Limb (tissue), 2 donors: ENCODE results near the gene PON3.
"Not testable (repeated sequence)": the region's sequence is repeated elsewhere in the genome, so short reads cannot be mapped to it uniquely, and the experiment has no call there.

Experiments
- DNase-seq, 2 donors: peaks; one replicate each; pipeline ENCODE4 v3.0.0-alpha.2; 2016; ENCODE audit errors: extremely low spot score in 2 of 2

The PON3 gene

GRCh38 chr7:95412075-95412474 is 15.9 kb upstream of the PON3 start:
- DNase-seq = no peak

DNA sequence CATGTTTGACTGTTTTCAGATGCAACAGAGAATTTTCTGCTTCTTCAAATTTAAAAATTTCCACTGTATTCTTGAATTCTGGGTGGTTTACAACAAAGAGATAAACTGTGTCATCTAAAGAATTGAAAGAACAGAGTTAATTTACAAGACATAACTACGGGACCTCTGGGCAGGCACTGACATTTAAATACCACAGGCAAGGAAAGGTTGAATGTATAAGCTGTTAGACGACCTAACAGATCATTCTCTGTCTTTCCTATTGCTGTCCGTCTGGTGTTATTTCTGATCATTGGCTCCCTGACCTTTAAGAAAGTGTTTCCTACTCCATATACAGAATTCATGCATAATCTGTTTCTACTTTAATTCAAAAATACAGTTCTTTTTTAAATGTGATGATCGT is 15.5 kb upstream of the PON3 start:
- DNase-seq = no peak

GRCh38 chr7:95411036-95411435 is 14.9 kb upstream of the PON3 start:
- DNase-seq = no peak

DNA sequence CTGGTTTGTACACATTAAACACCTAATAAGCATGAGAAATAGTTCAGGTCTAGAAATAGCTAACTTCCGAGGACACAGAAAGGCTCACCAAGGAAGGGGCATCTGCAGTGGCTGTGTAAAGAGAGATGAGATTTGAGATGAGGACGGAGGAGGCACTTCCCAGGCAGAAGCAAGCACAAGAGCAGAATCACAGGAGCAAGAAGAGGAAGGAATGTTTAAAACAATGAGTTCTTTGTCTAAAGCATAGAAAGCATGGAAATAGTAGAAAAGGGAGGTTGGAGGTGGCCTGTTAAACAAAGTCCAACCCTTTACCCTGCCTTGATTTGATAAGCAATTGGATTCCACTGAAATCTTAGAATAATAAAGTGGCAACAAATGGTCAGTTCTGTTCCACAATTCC is 11.6 kb upstream of the PON3 start:
- DNase-seq = no peak

DNA sequence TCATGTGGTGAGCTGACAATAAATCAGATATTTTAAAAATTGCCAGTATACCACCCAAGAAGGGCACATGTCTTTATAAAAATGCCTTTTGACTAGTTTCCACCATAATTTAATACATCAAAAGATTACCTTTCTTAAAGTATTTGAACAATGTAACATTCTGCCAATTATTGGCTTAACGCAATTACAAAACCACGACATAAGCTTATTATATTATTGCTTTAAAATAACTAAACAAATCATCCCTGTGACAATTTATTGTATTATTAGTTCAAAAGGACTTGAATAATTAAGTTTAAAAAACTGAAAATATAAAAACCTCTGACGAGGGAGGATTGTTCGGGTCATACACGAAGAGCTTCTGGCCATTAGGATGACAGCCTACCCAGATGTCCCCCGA is 9.6 kb upstream of the PON3 start:
- DNase-seq = no peak

DNA sequence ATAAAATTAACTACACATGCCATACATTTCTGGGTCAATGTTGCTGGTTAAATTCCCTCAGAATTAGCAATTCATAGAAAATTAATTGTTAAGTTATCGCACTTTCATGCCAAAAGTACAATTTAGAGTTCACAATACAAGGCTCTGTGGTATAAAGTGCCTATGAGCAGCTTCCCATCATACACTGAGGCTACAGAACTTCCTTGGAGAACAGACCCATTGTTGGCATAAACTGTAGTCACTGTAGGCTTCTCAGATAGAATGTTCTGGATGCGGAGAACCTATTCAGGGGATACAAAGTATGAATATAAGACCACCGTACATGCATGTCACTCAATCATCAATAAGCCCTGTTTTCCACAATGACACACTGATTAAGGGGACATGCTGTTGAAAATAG is 9.0 kb upstream of the PON3 start:
- DNase-seq = no peak

DNA sequence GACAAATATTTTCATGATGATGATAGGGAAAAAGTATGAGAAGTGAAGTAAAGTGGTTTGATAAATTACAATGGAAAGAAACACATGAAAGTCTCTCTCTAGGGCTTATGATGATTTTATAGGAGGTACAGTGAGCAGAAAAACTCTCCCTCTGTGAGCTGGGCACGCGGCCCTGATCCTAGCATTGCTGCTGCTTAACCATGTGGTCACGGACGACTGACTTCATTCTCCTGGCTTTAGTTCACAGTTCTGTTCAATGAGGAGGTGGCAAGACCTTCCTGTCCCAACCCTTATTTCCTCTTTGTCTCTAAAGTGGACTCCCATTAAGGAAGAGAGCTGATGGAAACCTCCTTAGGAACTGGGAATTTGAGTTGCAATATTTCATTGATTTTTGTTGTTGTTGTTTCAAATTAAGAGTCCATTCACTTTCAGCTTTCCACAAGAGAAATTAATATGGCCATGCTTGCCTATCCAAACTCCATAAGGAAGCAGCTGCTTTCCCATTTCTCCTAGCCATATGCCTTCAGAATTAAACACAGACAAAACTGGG is 8.2 kb upstream of the PON3 start:
- DNase-seq = no peak

GRCh38 chr7:95398155-95398940 is 2.2 kb upstream of the PON3 start:
- no peak for DNase-seq

DNA sequence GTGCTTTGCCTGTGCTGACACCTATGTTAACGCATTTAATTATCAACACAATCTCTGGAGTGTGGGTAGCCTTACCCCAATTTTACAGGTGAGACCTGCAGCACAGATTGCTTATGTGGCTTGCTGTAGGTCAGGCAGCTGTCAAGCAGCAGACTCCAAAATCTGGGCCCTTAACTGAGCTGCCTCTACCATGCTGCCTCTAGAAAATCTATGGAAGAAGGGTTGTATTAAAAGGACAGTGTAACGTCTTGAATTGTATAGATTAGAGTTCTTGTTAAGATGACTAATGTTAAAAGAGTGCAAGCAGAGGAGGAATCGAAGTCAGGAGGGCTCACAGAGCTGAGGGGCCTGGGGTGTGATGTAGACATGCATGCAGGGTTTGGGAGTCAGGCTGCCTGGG is 1.2 kb upstream of the PON3 start:
- DNase-seq = no peak

- no peak for DNase-seq
Observed at GRCh38 chr7:95395755-95396135, 430 bp downstream of the PON3 start.

GRCh38 chr7:95394370-95394769 is 1.8 kb downstream of the PON3 start:
- no peak for DNase-seq

DNA sequence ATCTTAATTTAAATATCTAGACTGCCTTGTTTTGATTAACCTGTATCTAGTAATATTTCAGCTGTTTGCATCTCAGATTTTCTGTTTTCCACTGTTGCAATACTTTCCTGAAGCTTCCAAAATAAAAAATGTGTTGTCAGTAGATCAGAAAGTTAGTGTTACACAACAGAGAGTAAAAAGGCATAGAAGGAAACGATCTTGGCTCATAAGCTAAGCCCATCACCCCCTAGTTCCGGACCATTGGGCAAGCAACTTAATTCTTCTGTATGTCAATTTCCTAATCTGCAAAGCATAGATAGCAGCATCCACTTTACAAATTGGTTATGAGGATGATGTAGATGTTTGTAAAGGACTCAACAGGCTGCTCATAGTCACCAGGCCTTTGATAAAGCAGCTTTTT is 4.4 kb downstream of the PON3 start:
- no peak for DNase-seq

DNA sequence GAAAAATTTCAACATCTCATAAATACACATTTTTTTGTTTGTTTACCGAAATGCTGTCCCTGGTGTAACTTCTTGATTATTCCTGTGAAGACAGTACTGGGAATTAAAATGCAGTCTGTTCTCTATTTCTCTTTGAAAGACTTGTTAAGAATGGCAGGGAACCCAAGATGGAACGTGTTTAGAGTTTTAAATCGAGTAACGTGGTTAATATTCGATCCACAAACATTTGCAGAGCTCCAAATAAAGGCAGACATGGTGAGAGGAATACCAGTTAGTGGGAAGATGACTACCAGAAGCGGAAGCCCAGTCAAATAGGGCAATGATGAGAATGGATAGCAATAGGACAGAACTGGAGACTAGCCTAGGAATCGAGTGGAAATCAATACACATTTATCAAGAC is 6.7 kb downstream of the PON3 start:
- DNase-seq = no peak

DNA sequence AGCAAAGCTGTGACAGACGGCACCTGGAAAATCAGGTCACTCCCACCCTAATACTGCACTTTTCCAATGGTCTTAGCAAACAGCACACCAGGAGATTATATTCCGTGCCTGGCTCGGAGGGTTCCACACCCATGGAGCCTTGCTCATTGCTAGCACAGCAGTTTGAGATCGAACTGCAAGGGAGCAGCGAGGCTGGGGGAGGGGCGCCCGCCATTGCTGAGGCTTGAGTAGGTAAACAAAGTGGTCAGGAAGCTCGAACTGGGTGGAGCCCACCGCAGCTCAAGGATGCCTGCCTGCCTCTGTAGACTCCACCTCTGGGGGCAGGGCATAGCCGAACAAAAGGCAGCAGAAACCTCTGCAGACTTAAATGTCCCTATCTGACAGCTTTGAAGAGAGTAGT is 16.7 kb downstream of the PON3 start:
- not testable (repeated sequence) for DNase-seq

DNA sequence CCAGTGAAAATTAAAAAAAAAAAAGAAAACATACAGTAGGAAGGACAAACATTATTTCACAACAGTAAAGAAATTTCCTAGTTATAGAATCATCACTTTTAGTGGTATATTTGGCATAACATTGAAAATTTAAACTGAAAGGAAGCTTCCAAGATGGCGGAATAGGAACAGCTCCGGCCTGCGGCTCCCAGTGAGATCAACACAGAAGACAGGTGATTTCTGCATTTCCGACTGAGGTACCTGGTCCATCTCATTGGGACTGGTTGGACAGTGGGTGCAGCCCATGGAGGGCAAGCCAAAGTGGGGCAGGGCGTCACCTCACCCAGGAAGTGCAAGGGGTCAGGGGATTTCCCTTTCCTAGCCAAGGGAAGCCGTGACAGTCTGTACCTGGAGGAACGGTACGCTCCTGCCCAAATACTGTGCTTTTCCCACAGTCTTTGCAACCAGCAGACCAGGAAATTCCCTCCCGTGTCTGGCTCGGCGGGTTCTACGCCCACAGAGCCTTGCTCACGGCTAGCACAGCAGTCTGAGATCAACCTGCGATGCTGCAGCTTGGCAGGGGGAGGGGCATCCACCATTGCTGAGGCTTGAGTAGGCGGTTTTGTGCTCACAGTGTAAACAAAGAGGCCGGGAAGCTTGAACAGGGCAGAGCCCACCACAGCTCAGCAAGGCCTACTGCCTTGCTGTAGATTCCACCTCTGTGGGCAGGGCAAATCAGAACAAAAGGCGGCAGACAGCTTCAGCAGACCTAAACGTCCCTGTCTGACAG is 19.4 kb downstream of the PON3 start:
- no peak for DNase-seq

GRCh38 chr7:95375591-95376257 is 20.5 kb downstream of the PON3 start:
- DNase-seq = no peak

DNA sequence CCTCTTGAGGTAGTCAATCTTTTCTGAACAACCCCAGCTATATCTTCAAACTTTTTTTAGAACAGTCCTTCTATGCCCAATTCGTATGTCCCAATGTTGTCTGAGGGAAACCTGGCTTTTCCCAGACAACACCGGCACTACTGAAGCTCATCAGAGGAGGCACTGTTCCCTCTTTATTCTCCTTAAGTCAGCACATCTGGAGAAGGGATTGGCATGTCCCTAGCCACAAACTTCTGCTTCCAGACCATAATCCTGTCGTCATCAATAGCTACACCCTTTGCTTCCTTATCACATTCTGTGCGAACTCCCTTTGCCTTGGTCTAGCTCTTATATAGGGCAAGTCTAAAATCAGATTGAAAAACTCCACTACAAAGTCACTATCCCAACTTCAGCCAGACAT is 22.9 kb downstream of the PON3 start:
- DNase-seq = no peak

DNA sequence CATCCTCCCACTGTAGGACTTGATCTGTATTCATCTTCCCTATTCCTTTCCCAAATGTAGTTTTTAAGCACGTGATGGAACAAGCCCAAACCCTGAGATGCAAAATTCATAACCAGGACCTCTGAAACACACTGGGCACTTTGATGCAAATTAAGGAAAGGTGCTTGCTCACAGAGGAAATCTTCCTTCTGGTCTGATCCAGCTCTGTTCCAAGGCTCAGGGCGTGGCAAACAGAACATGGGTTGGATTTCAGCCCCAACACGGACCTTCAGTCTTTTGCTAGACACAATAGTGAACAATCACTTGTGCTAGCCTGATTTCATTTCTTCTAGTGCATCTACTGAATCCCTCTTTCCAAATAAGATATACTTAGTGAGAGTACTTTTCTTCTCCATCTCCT is 27.9 kb downstream of the PON3 start:
- no peak for DNase-seq

GRCh38 chr7:95367606-95368005 is 28.6 kb downstream of the PON3 start:
- DNase-seq = no peak

- no peak for DNase-seq
Observed at GRCh38 chr7:95365151-95365550, 31.0 kb downstream of the PON3 start.

GRCh38 chr7:95357623-95358022 is 38.6 kb downstream of the PON3 start:
- no peak for DNase-seq

DNA sequence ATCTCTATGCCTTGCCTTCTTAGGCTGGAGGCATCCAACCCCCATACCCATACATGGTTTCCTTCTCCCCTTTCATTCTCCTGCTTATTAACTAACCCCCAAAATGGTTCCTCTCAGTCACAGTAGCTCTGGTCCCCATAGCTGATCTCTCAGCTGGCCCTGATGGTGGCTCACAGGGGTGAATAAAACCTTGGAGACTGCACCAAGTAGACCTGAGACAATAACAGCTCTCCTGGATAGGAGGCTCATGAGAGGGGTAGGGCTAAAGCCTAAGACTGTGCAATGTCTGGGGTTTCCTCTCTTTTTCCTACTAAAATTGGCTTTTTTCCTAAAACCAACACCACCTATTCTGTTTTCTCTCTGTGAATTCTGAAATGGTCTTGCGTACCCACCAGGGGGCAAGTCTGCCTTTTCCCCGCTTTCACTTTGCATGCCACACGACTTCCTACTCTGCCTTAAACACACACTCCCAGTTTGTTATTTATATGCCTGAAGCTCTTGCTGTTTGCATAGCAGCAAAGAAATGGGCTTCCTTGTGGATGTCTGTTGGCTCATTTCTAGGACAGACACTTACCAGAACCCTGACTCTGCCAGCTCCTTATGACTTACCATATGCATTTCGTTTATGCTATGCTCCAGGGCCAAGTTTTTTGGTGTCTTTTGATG is 53.4 kb downstream of the PON3 start:
- DNase-seq = no peak
